Left renal cortex interstitium (tissue), 4 donors: ENCODE data around the gene CENPH. TPM values are rescaled to one million over a fixed set of nuclear protein-coding genes. Genes with fewer than 3 reads are reported as not detected.
"Not testable (repeated sequence)": the region's sequence is repeated elsewhere in the genome, so short reads cannot be mapped to it uniquely, and the experiment has no call there.

Source experiments
- DNase-seq, 4 donors: peaks; one replicate each; pipeline ENCODE4 v3.0.0-alpha.2; 2013; ENCODE audit warnings: low read depth in 4 of 4, low spot score in 2 of 4, missing footprints in 1 of 4
- polyA plus RNA-seq, 4 donors: library from polyadenylated mRNA; unstranded; fragments of 120-200 nt; gene quantifications; one replicate each; pipeline ENCODE4 v1.2.1, GENCODE V29; 2013; ENCODE audit not compliant: insufficient read length in 4 of 4

CENPH gene
- polyA plus RNA-seq, 4 donors = 22.5 to 24.8 (median 24.3) TPM

GRCh38 chr5:69206528-69207190 lies 17.3 kb downstream of the CENPH start:
- DNase-seq = no peak

- no peak for DNase-seq
Measured at GRCh38 chr5:69209602-69210001, 20.2 kb downstream of the CENPH start.

- no peak for DNase-seq
Measured at GRCh38 chr5:69211200-69211599, 21.8 kb downstream of the CENPH start.

GRCh38 chr5:69212022-69212421 lies 22.6 kb downstream of the CENPH start:
- no peak for DNase-seq

GRCh38 chr5:69213513-69214215 lies 24.3 kb downstream of the CENPH start:
- DNase-seq = no peak

- peak in 1 of 4 donors; percentile 13 for DNase-seq
Measured at GRCh38 chr5:69217151-69217511, 27.7 kb downstream of the CENPH start.

- peak; percentile 67 to 87 (median 82) for DNase-seq
Measured at GRCh38 chr5:69217548-69218526, 28.5 kb downstream of the CENPH start.

GRCh38 chr5:69219939-69220338 lies 30.6 kb downstream of the CENPH start:
- no peak for DNase-seq

- not testable (repeated sequence) for DNase-seq
Measured at GRCh38 chr5:69220371-69220770, 31.0 kb downstream of the CENPH start.

- not testable (repeated sequence) for DNase-seq
Measured at GRCh38 chr5:69220833-69221232, 31.4 kb downstream of the CENPH start.

- DNase-seq = no peak
Measured at GRCh38 chr5:69224520-69224919, 35.1 kb downstream of the CENPH start.

- DNase-seq = no peak
Measured at GRCh38 chr5:69225860-69226259, 36.5 kb downstream of the CENPH start.

- no peak for DNase-seq
Measured at GRCh38 chr5:69230181-69230580, 40.8 kb downstream of the CENPH start.

- DNase-seq = no peak
Measured at GRCh38 chr5:69231281-69231680, 41.9 kb downstream of the CENPH start.

GRCh38 chr5:69231851-69232250 lies 42.5 kb downstream of the CENPH start:
- DNase-seq = no peak

GRCh38 chr5:69234457-69235268 lies 45.3 kb downstream of the CENPH start, which contains the start of gene CDK7:
CDK7 (plus strand) TSS chr5:69234886; CDS start chr5:69234976, 90 bp downstream.
- DNase-seq = peak; percentile 74 to 91 (median 84)

GRCh38 chr5:69236733-69237132 lies 47.4 kb downstream of the CENPH start:
- not testable (repeated sequence) for DNase-seq

- no peak for DNase-seq
Measured at GRCh38 chr5:69237877-69238276, 48.5 kb downstream of the CENPH start.

- no peak for DNase-seq
Measured at GRCh38 chr5:69238760-69239251, 49.4 kb downstream of the CENPH start.
